HUDEP-2 (cell line): Measurements from ENCODE around the gene CRYGN.

ENCODE experiments used
- DNase-seq, 76 experiments: peaks; one replicate each; lab custom pipeline; 2025; ENCODE audit not compliant: unreplicated experiment in 76 of 76; lab: John Stamatoyannopoulos, UW

Gene CRYGN

DNA sequence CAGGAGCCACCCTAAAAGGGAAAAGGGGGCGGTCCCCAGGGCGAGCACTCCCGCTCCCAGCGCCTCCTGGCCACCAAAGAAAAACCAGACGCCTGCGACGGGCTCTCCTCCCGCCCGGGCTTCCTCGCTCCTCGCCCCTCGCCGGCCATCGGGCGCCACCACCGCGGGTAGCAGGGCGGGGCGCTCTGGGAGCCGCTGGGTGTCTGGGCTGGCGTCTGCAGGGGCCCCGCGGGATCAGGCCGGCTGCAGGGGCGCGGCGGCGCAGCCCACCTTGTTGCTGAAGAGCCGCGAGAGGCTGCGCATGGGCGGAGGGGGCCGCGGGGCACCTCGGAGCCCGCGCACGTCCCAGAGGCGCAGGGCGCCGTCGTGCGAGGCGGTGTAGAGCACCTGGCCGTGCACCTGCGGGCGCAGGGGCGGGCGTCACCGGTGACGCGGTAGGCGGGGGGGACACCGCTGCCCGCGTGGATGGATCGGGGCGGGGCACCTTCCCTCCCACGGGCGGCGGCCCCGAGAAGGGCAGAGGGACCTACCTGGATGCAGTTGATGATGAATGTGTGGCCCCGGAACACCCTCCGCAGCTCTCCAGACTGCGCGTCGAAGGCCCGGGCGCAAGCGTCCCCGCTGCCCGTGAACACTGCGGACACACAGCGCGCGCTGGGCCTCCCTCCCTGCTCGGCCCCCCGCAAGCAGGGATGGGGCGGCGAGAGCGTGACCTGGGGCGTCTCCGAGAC is 58.4 kb downstream of the CRYGN start:
- no peak for DNase-seq

DNA sequence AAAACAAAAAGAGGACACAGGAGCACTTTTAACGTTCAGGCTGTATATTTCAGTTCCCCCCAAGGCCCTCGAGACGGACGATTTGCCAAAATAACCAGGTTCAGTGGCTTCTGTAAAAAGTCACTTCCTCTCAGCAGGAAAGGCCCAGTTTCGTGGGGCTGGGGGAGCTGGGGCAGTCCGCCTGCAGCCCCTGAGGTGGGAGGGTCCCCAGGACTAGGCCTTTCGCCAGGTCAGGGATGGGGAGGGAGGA is 58.9 kb downstream of the CRYGN start:
- no peak for DNase-seq

DNA sequence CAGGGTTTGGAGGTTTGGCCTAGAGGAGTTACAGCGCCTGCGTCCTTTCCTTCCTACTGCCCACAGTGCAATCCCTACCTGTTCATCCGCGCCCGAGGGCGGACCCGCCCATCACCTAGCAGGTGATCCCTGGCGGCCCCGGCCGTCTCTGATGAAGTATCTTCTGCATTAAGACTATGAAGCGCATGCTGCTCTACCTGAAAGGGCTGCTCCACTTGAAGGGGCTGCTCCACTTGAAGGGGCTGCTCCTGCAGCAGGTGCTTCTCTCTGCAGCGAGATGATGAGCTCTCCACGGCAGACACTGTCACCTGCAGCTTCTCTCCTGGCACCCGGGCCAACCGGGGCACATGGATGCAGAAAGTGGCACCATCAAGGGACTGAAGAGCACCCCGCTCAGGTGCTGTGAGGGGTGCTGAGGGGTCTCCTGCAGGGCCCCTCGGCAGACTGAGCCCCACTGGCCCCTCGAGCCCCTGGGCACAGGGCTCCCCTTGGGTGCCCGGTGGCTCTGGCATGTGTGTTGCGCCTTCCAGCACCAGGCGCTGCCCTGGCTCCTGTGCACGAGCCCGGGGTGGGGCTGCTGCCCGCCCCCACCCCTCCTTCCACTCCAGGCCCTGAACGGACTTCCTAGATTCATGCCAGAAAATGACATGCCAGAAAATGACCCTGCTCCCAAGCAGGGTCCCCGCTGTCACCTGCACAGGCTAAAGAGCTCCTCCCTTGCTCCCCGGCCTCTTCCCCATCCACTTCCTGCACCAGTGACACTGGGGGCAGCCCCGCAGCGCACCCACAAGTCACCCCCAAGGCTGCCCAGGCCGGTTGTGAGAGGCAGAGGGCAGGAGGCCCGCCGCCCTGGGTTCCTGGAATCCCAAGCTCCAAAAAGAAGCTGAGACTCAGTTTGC is 59.5 kb downstream of the CRYGN start:
- no peak for DNase-seq

- no peak for DNase-seq
Observed at GRCh38 chr7:151379534-151380198, 60.3 kb downstream of the CRYGN start.

GRCh38 chr7:151379193-151379520 is 60.8 kb downstream of the CRYGN start:
- DNase-seq, result no peak
